GM08714 (cell line): Measurements from ENCODE around the gene CDPF1.

Experiments used
- H3K4me3 ChIP-seq: fragments of 200-500 bp; sonication (Bioruptor generic); 2 replicates; pipeline ENCODE4 v1.5.1; 2014; ENCODE audit warnings: mild to moderate bottlenecking, low read length, inconsistent platforms
- ZNF274 ChIP-seq: IDR thresholded peaks from 2 replicates; pipeline ENCODE4 v1.6.1; 2012; ENCODE audit warnings: mild to moderate bottlenecking, low read depth, low read length

Gene CDPF1

GRCh38 chr22:46251816-46252380 lies 1.8 kb upstream of the CDPF1 start:
- TF ChIP-seq ZNF274, result no peak

DNA sequence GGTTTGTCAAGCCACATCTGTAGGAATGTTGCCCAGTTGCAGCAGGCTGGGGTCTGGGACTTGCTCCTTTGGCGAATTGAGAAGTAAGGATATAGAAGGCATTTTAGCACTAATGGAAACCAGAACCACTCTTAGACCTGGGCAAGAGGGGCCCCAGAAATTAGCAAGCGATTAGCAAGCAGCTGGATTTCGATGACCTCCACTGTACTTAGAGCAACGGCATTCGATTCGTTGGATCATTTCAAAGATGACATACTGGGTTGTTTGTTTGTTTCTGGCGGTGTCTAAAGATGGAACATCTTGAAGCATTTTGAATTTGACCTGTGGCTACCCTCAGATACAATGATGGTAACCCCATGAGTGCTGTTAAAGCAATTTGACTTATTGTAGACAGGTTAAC lies 1.2 kb upstream of the CDPF1 start:
- no peak for TF ChIP-seq ZNF274
- peak overlapping the region; percentile 71; the same call in 1 of the 2 replicates for H3K4me3 ChIP-seq

More at GRCh38 chr22:46251816-46252380, 1.8 kb upstream of the CDPF1 start:
- no peak overlapping the region for H3K4me3 ChIP-seq

GRCh38 chr22:46250783-46251125 lies 661 bp upstream of the CDPF1 start:
- peak overlapping the region; percentile 71; the same call in 1 of the 2 replicates for H3K4me3 ChIP-seq
- TF ChIP-seq ZNF274, result no peak

- TF ChIP-seq ZNF274, result no peak
- H3K4me3 ChIP-seq, result no peak overlapping the region
Observed at GRCh38 chr22:46247443-46247975, 2.6 kb downstream of the CDPF1 start.

- no peak overlapping the region for H3K4me3 ChIP-seq
- no peak for TF ChIP-seq ZNF274
Observed at GRCh38 chr22:46246178-46246577, 3.9 kb downstream of the CDPF1 start.

DNA sequence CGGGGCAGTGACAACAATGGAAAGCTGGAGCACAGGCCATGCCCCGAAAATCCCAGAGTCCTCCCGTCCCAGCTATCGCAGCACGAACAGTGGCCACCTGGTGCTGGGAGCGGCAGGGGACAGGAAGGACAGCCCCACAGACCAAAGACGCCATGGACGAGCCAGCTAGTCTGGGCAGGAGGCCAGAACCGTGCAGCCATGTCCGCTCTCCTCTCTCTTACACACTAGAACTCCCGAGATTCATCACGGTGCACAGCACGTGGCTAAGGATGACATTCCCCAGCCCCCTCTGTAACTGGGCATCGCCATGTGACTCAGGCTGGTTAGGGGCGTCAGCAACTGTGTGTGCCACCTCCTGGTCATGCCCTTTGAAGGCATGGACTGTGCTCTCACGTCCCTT lies 4.6 kb downstream of the CDPF1 start:
- TF ChIP-seq ZNF274, result no peak
- no peak overlapping the region for H3K4me3 ChIP-seq

DNA sequence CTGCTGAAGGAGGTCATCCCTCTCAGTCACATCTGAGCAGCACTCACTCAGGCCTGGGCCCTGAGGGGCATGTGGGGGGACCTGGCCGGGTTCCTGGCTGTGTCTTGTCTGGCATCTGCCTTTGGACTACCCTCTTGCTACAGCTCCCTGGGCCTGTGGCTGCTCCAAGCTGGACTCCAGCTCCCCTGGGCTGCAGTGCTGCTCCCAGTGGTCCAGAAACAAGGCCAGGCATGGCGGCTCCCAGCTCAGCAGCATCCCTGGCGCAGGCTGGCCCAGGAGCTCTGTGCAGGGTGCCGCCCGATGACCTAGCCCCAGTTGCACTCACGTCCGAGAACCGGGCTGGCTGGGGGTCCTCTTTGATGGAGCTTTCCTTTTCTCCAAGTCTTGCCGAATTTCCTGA lies 5.3 kb downstream of the CDPF1 start:
- H3K4me3 ChIP-seq, result no peak overlapping the region
- no peak for TF ChIP-seq ZNF274

GRCh38 chr22:46242076-46242475 lies 8.0 kb downstream of the CDPF1 start:
- no peak overlapping the region for H3K4me3 ChIP-seq
- TF ChIP-seq ZNF274, result no peak

GRCh38 chr22:46241396-46242007 lies 8.6 kb downstream of the CDPF1 start:
- H3K4me3 ChIP-seq, result no peak overlapping the region
- TF ChIP-seq ZNF274, result no peak

DNA sequence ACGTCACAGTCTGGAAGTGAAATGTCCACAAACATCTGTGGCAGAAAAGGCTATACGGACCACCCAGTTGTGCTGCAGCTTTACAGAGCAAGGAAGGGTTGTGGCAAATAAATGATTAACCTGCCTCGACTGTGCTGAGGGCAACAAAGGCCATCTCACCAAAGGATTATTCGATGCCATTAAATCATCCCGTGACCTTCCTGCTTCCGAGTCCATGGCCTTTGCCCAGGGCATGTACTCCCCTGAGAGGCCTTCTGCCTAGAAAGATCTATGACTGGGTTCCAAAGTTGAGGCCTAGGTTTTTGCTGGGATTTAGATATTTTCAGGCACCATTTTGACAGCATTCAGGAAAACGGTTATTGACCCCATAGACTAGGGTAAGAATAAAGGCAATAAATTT lies 9.2 kb downstream of the CDPF1 start:
- no peak for TF ChIP-seq ZNF274
- H3K4me3 ChIP-seq, result no peak overlapping the region

GRCh38 chr22:46240506-46240905 lies 9.6 kb downstream of the CDPF1 start:
- H3K4me3 ChIP-seq, result no peak overlapping the region
- TF ChIP-seq ZNF274, result no peak

DNA sequence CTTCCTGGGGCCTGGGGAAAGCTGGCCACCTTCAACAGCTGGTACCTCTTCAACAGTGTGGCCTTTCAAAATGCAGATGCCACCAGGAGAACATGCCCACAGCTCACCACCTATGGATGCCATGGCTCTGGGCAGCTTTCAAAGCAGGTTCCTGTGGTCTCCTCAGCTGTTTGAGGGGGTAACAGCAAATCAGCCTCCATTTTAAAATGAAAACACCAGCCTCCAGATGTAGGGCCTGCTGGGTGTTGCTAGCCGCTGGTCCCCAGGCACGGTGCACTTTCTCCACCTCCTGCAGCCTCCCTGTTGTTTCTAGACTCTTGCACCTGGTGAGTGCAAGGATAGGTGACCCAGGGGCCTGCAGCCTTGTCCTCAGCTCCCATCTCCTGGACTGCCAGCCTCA lies 10.0 kb downstream of the CDPF1 start:
- no peak for TF ChIP-seq ZNF274
- H3K4me3 ChIP-seq, result no peak overlapping the region

GRCh38 chr22:46239261-46240048 lies 10.6 kb downstream of the CDPF1 start:
- no peak overlapping the region for H3K4me3 ChIP-seq

GRCh38 chr22:46238541-46238940 lies 11.6 kb downstream of the CDPF1 start:
- no peak for TF ChIP-seq ZNF274
- no peak overlapping the region for H3K4me3 ChIP-seq

More at GRCh38 chr22:46239261-46240048, 10.6 kb downstream of the CDPF1 start:
- TF ChIP-seq ZNF274, result no peak
